H1 (cell line): ENCODE results near the gene KRT5. TPM values are rescaled to one million over a fixed set of nuclear protein-coding genes. Genes with fewer than 3 reads are reported as not detected.

Source experiments
- CTCF ChIA-PET: fragments of 300-600 bp; sonication (Branson Sonifier 250); formaldehyde crosslinking; loops from one replicate; lab custom pipeline; 2021; ENCODE audit not compliant: partially characterized antibody; lab: Charles Lee
- POLR2A ChIA-PET: fragments of 300-600 bp; sonication (Branson Sonifier 250); formaldehyde crosslinking; loops from one replicate; lab custom pipeline; 2021; ENCODE audit warnings: inconsistent platforms; ENCODE audit not compliant: partially characterized antibody; lab: Charles Lee
- DNase-seq, 2 experiments: peaks; one replicate each; pipeline versions ENCODE4 v3.0.0 to v3.0.0-alpha.2; 2010 to 2022; ENCODE audit warnings: low spot score in 2 of 2, low read depth in 1 of 2, mixed read lengths in 1 of 2
- FAIRE-seq: peaks from 2 replicates; lab custom pipeline; 2011; peaks lifted over from hg19 to GRCh38; lab: Jason Lieb, UNC
- H2AFZ ChIP-seq: 2 replicates; pipeline ENCODE4 v1.8.1; 2012; ENCODE audit warnings: low read length, inconsistent platforms
- H2AK5ac ChIP-seq: 2 replicates; pipeline ENCODE4 v1.6.1; 2013; ENCODE audit warnings: low read depth, low read length
- H2BK120ac ChIP-seq: replicated peaks from 2 replicates; pipeline ENCODE3; 2013; ENCODE audit warnings: low read depth, low read length, inconsistent platforms
- H2BK12ac ChIP-seq: 2 replicates; pipeline ENCODE4 v1.6.1; 2013; ENCODE audit warnings: low read depth, low read length
- H2BK15ac ChIP-seq: 2 replicates; pipeline ENCODE4 v1.6.1; 2013; ENCODE audit warnings: low read length
- H2BK20ac ChIP-seq: 2 replicates; pipeline ENCODE4 v1.6.1; 2013; ENCODE audit warnings: low read length
- H2BK5ac ChIP-seq: 2 replicates; pipeline ENCODE4 v1.6.1; 2013; ENCODE audit warnings: low read depth, low read length
- H3K14ac ChIP-seq: 2 replicates; pipeline ENCODE4 v1.6.1; 2013; ENCODE audit warnings: inconsistent platforms; ENCODE audit not compliant: insufficient read length
- H3K18ac ChIP-seq: 2 replicates; pipeline ENCODE4 v1.6.1; 2013; ENCODE audit warnings: low read length; ENCODE audit errors: extremely low read depth
- H3K23ac ChIP-seq: 2 replicates; pipeline ENCODE4 v1.6.1; 2013; ENCODE audit warnings: inconsistent platforms; ENCODE audit not compliant: insufficient read length
- H3K23me2 ChIP-seq: 2 replicates; pipeline ENCODE4 v1.6.1; 2013; ENCODE audit warnings: low read depth, low read length
- H3K27ac ChIP-seq: 2 replicates; pipeline ENCODE4 v1.6.1; 2011; ENCODE audit warnings: low read depth, low read length, inconsistent platforms
- H3K27me3 ChIP-seq, 4 experiments: replicated peaks in 1 of 4; 1 replicate in 1 of 4; 2 replicates in 3 of 4; pipeline versions ENCODE4 v1.6.1 to v1.8.1; 2011 to 2013; ENCODE audit warnings: low read length in 3 of 4, mild to moderate bottlenecking in 3 of 4, inconsistent platforms in 2 of 4, mixed read lengths in 2 of 4, moderate library complexity in 1 of 4; ENCODE audit not compliant: control insufficient read depth in 3 of 4, insufficient read depth in 3 of 4; ENCODE audit errors: extremely low read depth in 1 of 4
- H3K36me3 ChIP-seq, 4 experiments: 2 replicates each; pipeline versions ENCODE4 v1.6.1 to v1.8.1; 2011 to 2013; ENCODE audit warnings: mild to moderate bottlenecking in 4 of 4, low read length in 3 of 4, moderate library complexity in 2 of 4, control low read depth in 1 of 4, inconsistent platforms in 1 of 4; ENCODE audit not compliant: insufficient read depth in 4 of 4, control insufficient read depth in 2 of 4
- H3K4ac ChIP-seq: replicated peaks from 2 replicates; pipeline ENCODE3; 2013; ENCODE audit warnings: low read length, low read depth, mixed read lengths, inconsistent platforms; ENCODE audit not compliant: insufficient read length
- H3K4me1 ChIP-seq, 4 experiments: replicated peaks in 1 of 4; 1 replicate in 1 of 4; 2 replicates in 3 of 4; pipeline versions ENCODE4 v1.6.1 to v1.8.1; 2011 to 2013; ENCODE audit warnings: low read length in 3 of 4, inconsistent platforms in 2 of 4, mixed read lengths in 1 of 4; ENCODE audit not compliant: insufficient read depth in 4 of 4, control insufficient read depth in 3 of 4
- H3K4me2 ChIP-seq, 2 experiments: 2 replicates each; pipeline versions ENCODE4 v1.6.1 to v1.8.1; 2011 to 2013; ENCODE audit warnings: low read depth in 2 of 2, low read length in 2 of 2, control low read depth in 1 of 2, inconsistent platforms in 1 of 2, mild to moderate bottlenecking in 1 of 2; ENCODE audit not compliant: insufficient read depth in 1 of 2
- H3K4me3 ChIP-seq, 4 experiments: fragments of 200-600, 300-600 bp in 1 of 4; sonication (generic), shearing (Covaris generic), sonication (Bioruptor Twin) in 1 of 4; 2 replicates each; pipeline versions ENCODE4 v1.5.1 to v1.8.1; 2011 to 2016; ENCODE audit warnings: low read length in 4 of 4, low read depth in 3 of 4, control low read depth in 2 of 4, inconsistent platforms in 2 of 4, mild to moderate bottlenecking in 2 of 4, mixed read lengths in 1 of 4, moderate library complexity in 1 of 4; ENCODE audit not compliant: insufficient read depth in 2 of 4; ENCODE audit errors: extremely low read depth in 1 of 4
- H3K56ac ChIP-seq: replicated peaks from 2 replicates; pipeline ENCODE3; 2013; ENCODE audit warnings: low read depth, mild to moderate bottlenecking, mixed read lengths, low read length, inconsistent platforms; ENCODE audit not compliant: insufficient read length
- H3K79me1 ChIP-seq: 2 replicates; pipeline ENCODE4 v1.6.1; 2013; ENCODE audit warnings: low read depth, low read length, control low read depth
- H3K79me2 ChIP-seq, 2 experiments: 2 replicates each; pipeline versions ENCODE4 v1.6.1 to v1.8.1; 2012 to 2013; ENCODE audit warnings: low read length in 2 of 2, mild to moderate bottlenecking in 2 of 2, inconsistent platforms in 1 of 2; ENCODE audit not compliant: insufficient read depth in 2 of 2, control insufficient read depth in 1 of 2
- H3K9ac ChIP-seq, 4 experiments: replicated peaks in 1 of 4; 1 replicate in 1 of 4; 2 replicates in 3 of 4; pipeline versions ENCODE4 v1.6.1 to v1.8.1; 2011 to 2013; ENCODE audit warnings: low read depth in 3 of 4, low read length in 3 of 4, control low read depth in 2 of 4, mild to moderate bottlenecking in 2 of 4, moderate library complexity in 2 of 4, inconsistent platforms in 1 of 4; ENCODE audit errors: extremely low read depth in 1 of 4
- H3K9me3 ChIP-seq, 2 experiments: 2 replicates each; pipeline versions ENCODE4 v1.6.1 to v1.8.1; 2012 to 2013; ENCODE audit warnings: mild to moderate bottlenecking in 2 of 2, moderate library complexity in 2 of 2, control low read depth in 1 of 2, inconsistent platforms in 1 of 2, low read depth in 1 of 2, low read length in 1 of 2, mixed read lengths in 1 of 2; ENCODE audit not compliant: insufficient read depth in 2 of 2
- H4K20me1 ChIP-seq, 2 experiments: replicated peaks in 1 of 2; 2 replicates each; pipeline versions ENCODE3 to v1.8.1; 2011 to 2013; ENCODE audit warnings: inconsistent platforms in 2 of 2, low read length in 2 of 2, mild to moderate bottlenecking in 1 of 2; ENCODE audit not compliant: insufficient read depth in 2 of 2, control insufficient read depth in 1 of 2
- H4K5ac ChIP-seq: 2 replicates; pipeline ENCODE4 v1.6.1; 2013; ENCODE audit warnings: low read length, low read depth, mixed read lengths, inconsistent platforms; ENCODE audit not compliant: insufficient read length
- H4K8ac ChIP-seq: 2 replicates; pipeline ENCODE4 v1.8.0; 2013; ENCODE audit warnings: mild to moderate bottlenecking, moderate library complexity, low read length, inconsistent platforms; ENCODE audit not compliant: insufficient read depth; ENCODE audit errors: extremely low read depth
- H4K91ac ChIP-seq: replicated peaks from 2 replicates; pipeline ENCODE3; 2013; ENCODE audit warnings: low read length, mixed read lengths, inconsistent platforms; ENCODE audit not compliant: insufficient read length
- ASH2L ChIP-seq: fragments of 200-600, 300-600 bp; sonication (generic); IDR thresholded peaks from one replicate; pipeline ENCODE4 v1.7.1; 2017; ENCODE audit warnings: low read length
- CBX5 ChIP-seq: fragments of 300-800, 300-1000 bp; sonication (generic); IDR thresholded peaks from 2 replicates; pipeline ENCODE4 v1.7.1; 2016; ENCODE audit warnings: antibody characterized with exemption, low read length, low read depth
- EP300 ChIP-seq, 2 experiments: IDR thresholded peaks; 1 replicate in 1 of 2; 2 replicates in 1 of 2; pipeline ENCODE4 v1.6.1; 2011 to 2012; ENCODE audit warnings: low read depth in 2 of 2, low read length in 2 of 2, mild to moderate bottlenecking in 2 of 2, borderline replicate concordance in 1 of 2, inconsistent platforms in 1 of 2, moderate library complexity in 1 of 2
- GTF2F1 ChIP-seq: IDR thresholded peaks from 2 replicates; pipeline ENCODE4 v1.6.1; 2012; ENCODE audit warnings: low read depth, low read length, improper control_type of control experiment, borderline replicate concordance
- HDAC2 ChIP-seq, 2 experiments: fragments of 300-600 bp in 1 of 2; sonication (generic) in 1 of 2; IDR thresholded peaks; 2 replicates each; pipeline ENCODE4 v1.6.1; 2011 to 2012; ENCODE audit warnings: low read depth in 2 of 2, low read length in 2 of 2, mild to moderate bottlenecking in 2 of 2, moderate library complexity in 2 of 2, borderline replicate concordance in 1 of 2, inconsistent platforms in 1 of 2
- JUN ChIP-seq: IDR thresholded peaks from 2 replicates; pipeline ENCODE4 v1.6.1; 2011; ENCODE audit warnings: low read depth, mild to moderate bottlenecking, improper control_type of control experiment, low read length
- JUND ChIP-seq: IDR thresholded peaks from 2 replicates; pipeline ENCODE4 v1.6.1; 2011; ENCODE audit warnings: mild to moderate bottlenecking, improper control_type of control experiment, low read length
- MAFK ChIP-seq: IDR thresholded peaks from 2 replicates; pipeline ENCODE4 v1.6.1; 2012; ENCODE audit warnings: low read depth, mild to moderate bottlenecking, improper control_type of control experiment, low read length
- POLR2A ChIP-seq, 2 experiments: IDR thresholded peaks; 1 replicate in 1 of 2; 2 replicates in 1 of 2; pipeline ENCODE4 v1.6.1; 2011; ENCODE audit warnings: low read depth in 2 of 2, low read length in 2 of 2, mild to moderate bottlenecking in 2 of 2; ENCODE audit errors: control extremely low read depth in 1 of 2
- POLR2AphosphoS5 ChIP-seq: IDR thresholded peaks from 2 replicates; pipeline ENCODE4 v1.6.1; 2011; ENCODE audit warnings: low read depth, low read length
- RNF2 ChIP-seq: fragments of 200-900, 300-1000 bp; sonication (generic); IDR thresholded peaks from 2 replicates; pipeline ENCODE4 v1.7.1; 2016; ENCODE audit warnings: borderline replicate concordance, low read depth, mild to moderate bottlenecking, antibody characterized with exemption, low read length; ENCODE audit not compliant: poor library complexity, severe bottlenecking; ENCODE audit errors: missing control alignments
- RXRA ChIP-seq: IDR thresholded peaks from 2 replicates; pipeline ENCODE4 v1.6.1; 2011; ENCODE audit warnings: low read depth, mild to moderate bottlenecking, low read length, moderate library complexity; ENCODE audit not compliant: insufficient read depth
- SUZ12 ChIP-seq: fragments of 200-600 bp; sonication (generic); IDR thresholded peaks from 2 replicates; pipeline ENCODE4 v1.6.1; 2012; ENCODE audit warnings: mild to moderate bottlenecking, inconsistent platforms, low read length, moderate library complexity, mixed read lengths
- WGBS, 2 experiments: shearing (Covaris generic) in 1 of 2; methylation state at CpG; one replicate each; pipeline versions ENCODE4 v1.1.6 to v1.1.7; 2013 to 2015; ENCODE audit warnings: low lambda C conversion rate in 2 of 2, mixed read lengths in 2 of 2, inconsistent platforms in 1 of 2, low coverage in 1 of 2, missing lambda C conversion rate in 1 of 2; ENCODE audit not compliant: insufficient replicate concordance in 2 of 2, insufficient coverage in 1 of 2, insufficient read length in 1 of 2; ENCODE audit errors: extremely low coverage in 1 of 2, missing lambda C conversion rate in 1 of 2; 5-methylcytosine and 5-hydroxymethylcytosine counted together
- polyA plus RNA-seq, 7 experiments: library from polyadenylated mRNA; depleted of rRNA in 3 of 7; stranded (reverse) in 5 of 7; unstranded in 2 of 7; fragments of >200 nt in 5 of 7; fragments of 200-250 nt in 2 of 7; gene quantifications; 1 replicate in 5 of 7; 2 replicates in 1 of 7; 4 replicates in 1 of 7; pipeline versions ENCODE4 v1.2.1 to v1.2.3, GENCODE V29; 2011 to 2013; ENCODE audit warnings: missing spikeins in 2 of 7, mixed read lengths in 2 of 7
- total RNA-seq: library from RNA; stranded (reverse); fragmentation: NEBNext Ultra II Directional; extraction: Animal tissue kit (Norgen Biotek cat#: 25700); gene quantifications from 2 replicates; pipeline ENCODE4 v1.2.1, GENCODE V29; 2021

KRT5 gene
- total and polyA plus RNA-seq, 2 of the 8 experiments (the other 6 are each of a cell fraction or from before 2014, with no cell fraction given) = 0.18 TPM; not detected in 1

DNA sequence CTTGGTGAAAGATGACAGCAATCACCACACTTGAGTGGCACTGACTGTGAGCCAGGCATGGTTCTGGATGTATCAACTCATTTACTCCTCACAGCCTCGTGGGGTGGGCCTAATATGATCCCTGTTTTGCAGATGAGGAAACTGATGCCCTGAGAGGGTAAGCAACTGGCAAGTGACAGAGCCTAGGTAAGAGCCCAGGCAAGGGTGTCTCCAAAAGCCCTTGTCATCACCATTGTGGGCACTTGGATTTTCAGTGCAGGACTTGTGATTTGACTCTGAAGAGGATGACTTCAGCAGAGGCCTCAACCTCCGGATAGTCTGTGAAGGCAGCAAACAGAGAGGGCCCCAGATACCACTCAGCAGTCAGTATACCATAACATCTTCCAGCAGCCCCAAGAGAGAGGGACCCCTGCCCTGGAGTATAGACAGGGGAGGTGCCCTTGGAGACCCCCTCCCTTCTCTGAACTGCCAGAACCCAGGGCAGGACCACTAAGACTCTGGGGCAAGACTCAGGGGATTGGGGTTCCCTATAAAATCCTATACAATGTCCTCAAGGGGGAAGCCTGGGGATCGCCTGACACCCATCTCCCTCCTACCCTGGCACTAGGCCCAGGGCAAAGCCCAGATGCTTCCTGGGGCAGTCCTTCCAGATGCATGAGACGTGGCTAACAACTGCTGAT is 7.1 kb upstream of the KRT5 start:
- H3K56ac ChIP-seq = no peak overlapping the region
- ChIA-PET CTCF (no interaction called here), POLR2A (interaction anchor here (0.6 kb wide), 1 partner anchor 313 kb away, joined by 3 read pairs; no protein-coding TSS in a partner anchor)
- no peak overlapping the region for H3K9ac ChIP-seq
- H3K79me2 ChIP-seq = no peaks in the 10 kb centered on the region
- H3K23ac ChIP-seq = no peak overlapping the region
- no peaks in the 10 kb centered on the region for H3K9me3 ChIP-seq
- no peak overlapping the region for H3K4ac ChIP-seq
- no peak overlapping the region for H2BK15ac ChIP-seq
- no peak overlapping the region for H3K4me3 ChIP-seq
- no peak overlapping the region for H2BK120ac ChIP-seq
- no peaks in the 10 kb centered on the region for H3K36me3 ChIP-seq
- H3K79me1 ChIP-seq = no peaks in the 10 kb centered on the region
- H2AK5ac ChIP-seq = no peak overlapping the region
- DNase-seq = peak in 1 of 2 experiments; percentile 17
- 81% methylated on average over 4 of the region's 4 CpGs; no CpG with 5 or more reads in 1 of the 2 experiments for WGBS, 2 experiments
- no peak overlapping the region for H3K14ac ChIP-seq
- FAIRE-seq = no peak
- H3K4me1 ChIP-seq = 0 out of 7 replicates have a peak, but pooled peaks cover 0 to 1% (median 0%) of the 10 kb centered on the region in 4 experiments
- 0 out of 2 replicates have a peak overlapping the region, but pooled peaks have one; percentile 51 for H4K8ac ChIP-seq
- no peak overlapping the region for H3K18ac ChIP-seq
- H4K91ac ChIP-seq = no peak overlapping the region
- H4K20me1 ChIP-seq = no peaks in the 10 kb centered on the region
- H3K4me2 ChIP-seq = no peak overlapping the region
- no peak overlapping the region for H4K5ac ChIP-seq
- no peak overlapping the region for H2AFZ ChIP-seq
- no peak overlapping the region for H3K27ac ChIP-seq
- H3K23me2 ChIP-seq = no peaks in the 10 kb centered on the region
- no peak overlapping the region for H2BK20ac ChIP-seq
- H2BK12ac ChIP-seq = no peak overlapping the region
- no peak overlapping the region for H2BK5ac ChIP-seq
- H3K27me3 ChIP-seq = no peaks in the 10 kb centered on the region; a peak in 1 of 7 replicates
- no peak for TF ChIP-seq RXRA
- TF ChIP-seq POLR2A (IDR thresholded peaks at IDR 0.05; ENCODE audit: control extremely low read depth in 1 of 2, low read depth in 2 of 2, low read length in 2 of 2) = no peak
- no peak for TF ChIP-seq MAFK
- no peak for TF ChIP-seq CBX5
- no peak for TF ChIP-seq GTF2F1
- TF ChIP-seq EP300 (IDR thresholded peaks at IDR 0.05; ENCODE audit: borderline replicate concordance in 1 of 2, low read depth in 2 of 2, low read length in 2 of 2) = no peak
- no peak for TF ChIP-seq SUZ12
- no peak for TF ChIP-seq HDAC2 (IDR thresholded peaks at IDR 0.05; ENCODE audit: borderline replicate concordance in 1 of 2, low read depth in 2 of 2, low read length in 2 of 2)
- TF ChIP-seq POLR2AphosphoS5 = no peak
- no peak for TF ChIP-seq ASH2L
- no peak for TF ChIP-seq RNF2
- no peak for TF ChIP-seq JUN
- no peak for TF ChIP-seq JUND
